ENCODE measurements around the gene RANBP17.

DNA sequence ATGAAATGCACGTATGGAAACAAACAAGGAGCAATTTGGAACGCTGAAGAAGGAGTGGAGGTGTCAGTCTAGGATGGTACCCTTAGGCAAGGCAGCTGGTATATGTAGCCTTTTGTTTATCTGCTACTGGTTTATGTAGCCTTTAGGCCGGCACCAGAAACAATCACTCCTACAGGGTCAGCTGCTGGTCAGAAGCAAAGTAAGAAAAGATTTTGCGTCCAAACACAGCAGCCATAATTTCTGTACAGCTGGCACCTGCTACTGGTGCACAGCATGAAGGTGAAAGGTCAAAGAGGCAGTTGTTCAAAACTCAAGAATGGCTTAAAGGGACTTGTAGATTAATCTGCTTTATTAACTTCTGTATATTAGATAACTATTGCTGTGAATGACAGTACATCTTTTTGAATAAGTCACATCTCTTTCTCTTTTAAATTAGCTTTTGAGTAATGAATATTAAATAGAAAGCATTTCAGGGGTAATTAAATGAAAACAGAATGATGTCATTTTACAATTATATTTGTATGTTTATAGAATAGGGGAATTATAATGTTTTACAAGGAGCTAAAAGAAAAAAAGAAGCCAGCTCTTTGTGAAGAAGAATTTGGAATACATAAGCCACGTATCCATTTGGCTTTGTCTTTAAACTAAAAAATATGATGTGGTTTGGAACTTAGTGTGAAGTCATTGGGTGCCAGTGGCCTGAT, 414.2 kb downstream of the RANBP17 start:
- TF ChIP-seq, protein P1, sequence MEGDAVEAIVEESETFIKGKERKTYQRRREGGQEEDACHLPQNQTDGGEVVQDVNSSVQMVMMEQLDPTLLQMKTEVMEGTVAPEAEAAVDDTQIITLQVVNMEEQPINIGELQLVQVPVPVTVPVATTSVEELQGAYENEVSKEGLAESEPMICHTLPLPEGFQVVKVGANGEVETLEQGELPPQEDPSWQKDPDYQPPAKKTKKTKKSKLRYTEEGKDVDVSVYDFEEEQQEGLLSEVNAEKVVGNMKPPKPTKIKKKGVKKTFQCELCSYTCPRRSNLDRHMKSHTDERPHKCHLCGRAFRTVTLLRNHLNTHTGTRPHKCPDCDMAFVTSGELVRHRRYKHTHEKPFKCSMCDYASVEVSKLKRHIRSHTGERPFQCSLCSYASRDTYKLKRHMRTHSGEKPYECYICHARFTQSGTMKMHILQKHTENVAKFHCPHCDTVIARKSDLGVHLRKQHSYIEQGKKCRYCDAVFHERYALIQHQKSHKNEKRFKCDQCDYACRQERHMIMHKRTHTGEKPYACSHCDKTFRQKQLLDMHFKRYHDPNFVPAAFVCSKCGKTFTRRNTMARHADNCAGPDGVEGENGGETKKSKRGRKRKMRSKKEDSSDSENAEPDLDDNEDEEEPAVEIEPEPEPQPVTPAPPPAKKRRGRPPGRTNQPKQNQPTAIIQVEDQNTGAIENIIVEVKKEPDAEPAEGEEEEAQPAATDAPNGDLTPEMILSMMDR (conservative IDR thresholded peaks at IDR 0.05 in 1 of 2, IDR thresholded peaks at IDR 0.05 in 1 of 2; ENCODE audit: extremely low read depth in 1 of 2, insufficient read depth in 1 of 2, low read depth in 1 of 2, low read length in 2 of 2) = no peak
- TF ChIP-seq EZH2 (IDR thresholded peaks at IDR 0.05; ENCODE audit: borderline replicate concordance, low read length) = no peak

Measured in mammary epithelial cell (primary cell).